Astrocyte of the cerebellum (primary cell): Measurements from ENCODE around the gene PEX16.
A peak's percentile ranks its signal among the peaks of the same experiment; 100 is the strongest.

Source experiments
- DNase-seq: peaks from one replicate; pipeline ENCODE4 v3.0.0-alpha.2; 2011; ENCODE audit warnings: low read depth
- H3K4me3 ChIP-seq: 2 replicates; pipeline ENCODE4 v1.5.1; 2011; ENCODE audit warnings: mild to moderate bottlenecking, low read depth, low read length, moderate library complexity
- CTCF ChIP-seq: IDR thresholded peaks from 2 replicates; pipeline ENCODE4 v1.5.1; 2012; ENCODE audit warnings: low read length, low read depth, moderate library complexity, mild to moderate bottlenecking; ENCODE audit errors: missing control alignments
- in situ Hi-C: cut with HindIII; loops from 2 replicates; pipeline ENCODE4 v1.10.0; 2017; ENCODE audit warnings: low sequenced_read_pairs

Gene PEX16

GRCh38 chr11:45879803-45880686 is 37.6 kb downstream of the PEX16 start:
- TF ChIP-seq CTCF, result no peak
- no peak for DNase-seq
- in situ Hi-C loops, result no loop called here
- H3K4me3 ChIP-seq, result no peak overlapping the region

- TF ChIP-seq CTCF, result no peak
- no peak overlapping the region for H3K4me3 ChIP-seq
- no peak for DNase-seq
- in situ Hi-C loops, result no loop called here
Observed at GRCh38 chr11:45877845-45878244, 39.8 kb downstream of the PEX16 start.

- in situ Hi-C loops, result no loop called here
- TF ChIP-seq CTCF, result no peak
- DNase-seq, result no peak
- no peak overlapping the region for H3K4me3 ChIP-seq
Observed at GRCh38 chr11:45877221-45877620, 40.5 kb downstream of the PEX16 start.

- no peak overlapping the region for H3K4me3 ChIP-seq
- no peak for TF ChIP-seq CTCF
- in situ Hi-C loops, result no loop called here
- DNase-seq, result no peak
Observed at GRCh38 chr11:45876401-45876800, 41.3 kb downstream of the PEX16 start.

- TF ChIP-seq CTCF, result peak; percentile 87
- H3K4me3 ChIP-seq, result no peak overlapping the region
- in situ Hi-C loops, result no loop called here
- peak; percentile 74 for DNase-seq
Observed at GRCh38 chr11:45872651-45873356, 44.9 kb downstream of the PEX16 start.

GRCh38 chr11:45871638-45872037 is 46.0 kb downstream of the PEX16 start:
- no peak for TF ChIP-seq CTCF
- DNase-seq, result no peak
- in situ Hi-C loops, result no loop called here
- H3K4me3 ChIP-seq, result no peak overlapping the region
